Measurements from ENCODE around the gene NAXE.

- TF ChIP-seq, protein P1, sequence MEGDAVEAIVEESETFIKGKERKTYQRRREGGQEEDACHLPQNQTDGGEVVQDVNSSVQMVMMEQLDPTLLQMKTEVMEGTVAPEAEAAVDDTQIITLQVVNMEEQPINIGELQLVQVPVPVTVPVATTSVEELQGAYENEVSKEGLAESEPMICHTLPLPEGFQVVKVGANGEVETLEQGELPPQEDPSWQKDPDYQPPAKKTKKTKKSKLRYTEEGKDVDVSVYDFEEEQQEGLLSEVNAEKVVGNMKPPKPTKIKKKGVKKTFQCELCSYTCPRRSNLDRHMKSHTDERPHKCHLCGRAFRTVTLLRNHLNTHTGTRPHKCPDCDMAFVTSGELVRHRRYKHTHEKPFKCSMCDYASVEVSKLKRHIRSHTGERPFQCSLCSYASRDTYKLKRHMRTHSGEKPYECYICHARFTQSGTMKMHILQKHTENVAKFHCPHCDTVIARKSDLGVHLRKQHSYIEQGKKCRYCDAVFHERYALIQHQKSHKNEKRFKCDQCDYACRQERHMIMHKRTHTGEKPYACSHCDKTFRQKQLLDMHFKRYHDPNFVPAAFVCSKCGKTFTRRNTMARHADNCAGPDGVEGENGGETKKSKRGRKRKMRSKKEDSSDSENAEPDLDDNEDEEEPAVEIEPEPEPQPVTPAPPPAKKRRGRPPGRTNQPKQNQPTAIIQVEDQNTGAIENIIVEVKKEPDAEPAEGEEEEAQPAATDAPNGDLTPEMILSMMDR (IDR thresholded peaks at IDR 0.05; ENCODE audit: borderline replicate concordance, extremely low read depth, low read length, poor library complexity, severe bottlenecking), result no peak
- TF ChIP-seq EZH2 (IDR thresholded peaks at IDR 0.05; ENCODE audit: borderline replicate concordance, low read depth, low read length, severe bottlenecking), result no peak
Observed at GRCh38 chr1:156591432-156592157, at the start of gene NAXE.
